Peyer's patch (tissue), 4 donors: ENCODE data around the gene SEMA5A. TPM values are rescaled to one million over a fixed set of nuclear protein-coding genes. Genes with fewer than 3 reads are reported as not detected.

Source experiments
- DNase-seq, 3 donors: peaks; one replicate each; pipeline ENCODE4 v3.0.0-alpha.2; 2017 to 2019
- H3K27ac ChIP-seq, 4 donors: fragments of 200-600 bp; sonication (generic); one replicate each; pipeline ENCODE4 v1.5.1; 2016 to 2019
- H3K27me3 ChIP-seq, 2 donors: fragments of 200-600 bp; sonication (generic); one replicate each; pipeline ENCODE4 v1.5.1; 2019
- H3K36me3 ChIP-seq, 3 donors: fragments of 200-600 bp; sonication (generic); one replicate each; pipeline ENCODE4 v1.5.1; 2016 to 2019
- H3K4me1 ChIP-seq, 4 donors: fragments of 200-600 bp; sonication (generic); one replicate each; pipeline ENCODE4 v1.5.1; 2016 to 2019
- H3K4me3 ChIP-seq, 4 donors: fragments of 200-600 bp; sonication (generic); 1 replicate in 3 of 4; 2 replicates in 1 of 4; pipeline ENCODE4 v1.5.1; 2016 to 2019; ENCODE audit warnings: mild to moderate bottlenecking in 1 of 4
- H3K9me3 ChIP-seq, 4 donors: fragments of 200-600 bp; sonication (generic); one replicate each; pipeline ENCODE4 v1.5.1; 2016 to 2019; ENCODE audit warnings: mild to moderate bottlenecking in 1 of 4
- POLR2A ChIP-seq, 2 donors: fragments of 450-650 bp; IDR thresholded peaks; one replicate each; pipeline ENCODE4 v1.5.1; 2017; ENCODE audit warnings: antibody characterized with exemption in 2 of 2, mild to moderate bottlenecking in 2 of 2, moderate library complexity in 2 of 2
- total RNA-seq, 4 donors: library from RNA; depleted of rRNA; stranded (reverse); fragments of >200 nt; gene quantifications; one replicate each; pipeline ENCODE4 v1.1.0, GENCODE V29; 2016
- TF ChIP-seq, protein P1 (sequence below), 6 experiments: fragments of 450-650 bp in 4 of 6; fragments of 200-600 bp in 2 of 6; sonication (generic) in 1 of 6; IDR thresholded peaks; one replicate each; pipeline ENCODE4 v1.5.1; 2017 to 2019; ENCODE audit warnings: antibody characterized with exemption in 6 of 6, mild to moderate bottlenecking in 3 of 6, moderate library complexity in 1 of 6

Gene SEMA5A
- total RNA-seq, 4 donors from 2014 or later, result 11.6 to 22.5 (median 18.2) TPM

DNA sequence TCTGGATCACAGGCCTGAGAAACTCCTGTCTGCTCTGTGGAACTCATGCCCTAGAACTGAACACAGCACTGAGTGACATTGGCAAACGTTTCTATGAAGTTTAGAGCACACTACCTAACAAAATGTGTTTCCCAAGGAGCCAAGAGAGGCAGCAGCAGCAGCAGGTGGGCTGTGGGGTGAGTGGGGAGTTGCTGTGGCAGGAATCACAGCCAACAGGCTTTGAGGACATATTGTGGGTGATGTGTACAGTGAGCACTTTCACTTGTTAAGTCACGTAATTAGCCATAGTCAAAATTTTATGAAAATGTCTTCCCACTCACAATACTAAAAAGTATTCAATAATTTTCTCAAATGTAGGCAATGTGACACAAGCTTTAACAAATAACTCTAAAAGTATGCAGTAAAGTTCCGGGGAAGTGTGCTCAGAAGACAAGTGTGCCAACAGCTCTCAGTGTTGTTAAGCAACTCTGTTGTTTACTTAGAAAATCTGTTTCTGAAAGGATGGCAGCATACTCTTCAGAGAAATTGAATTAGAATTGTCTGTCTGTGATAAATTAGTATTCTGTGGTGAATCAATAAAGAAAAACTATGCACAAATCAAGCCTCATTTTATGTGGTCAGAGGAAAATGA, 482.1 kb downstream of the SEMA5A start:
- no peak for DNase-seq
- Histone ChIP-seq H3K36me3 (peaks cover 0 to 6% (median 0%) of the 10 kb centered on the region in 3 donors), H3K4me1 (no peaks in the 10 kb centered on the region), H3K27ac (no peak overlapping the region), H3K27me3 (no peaks in the 10 kb centered on the region), H3K4me3 (no peak overlapping the region), H3K9me3 (no peaks in the 10 kb centered on the region)
- TF ChIP-seq, protein P1, sequence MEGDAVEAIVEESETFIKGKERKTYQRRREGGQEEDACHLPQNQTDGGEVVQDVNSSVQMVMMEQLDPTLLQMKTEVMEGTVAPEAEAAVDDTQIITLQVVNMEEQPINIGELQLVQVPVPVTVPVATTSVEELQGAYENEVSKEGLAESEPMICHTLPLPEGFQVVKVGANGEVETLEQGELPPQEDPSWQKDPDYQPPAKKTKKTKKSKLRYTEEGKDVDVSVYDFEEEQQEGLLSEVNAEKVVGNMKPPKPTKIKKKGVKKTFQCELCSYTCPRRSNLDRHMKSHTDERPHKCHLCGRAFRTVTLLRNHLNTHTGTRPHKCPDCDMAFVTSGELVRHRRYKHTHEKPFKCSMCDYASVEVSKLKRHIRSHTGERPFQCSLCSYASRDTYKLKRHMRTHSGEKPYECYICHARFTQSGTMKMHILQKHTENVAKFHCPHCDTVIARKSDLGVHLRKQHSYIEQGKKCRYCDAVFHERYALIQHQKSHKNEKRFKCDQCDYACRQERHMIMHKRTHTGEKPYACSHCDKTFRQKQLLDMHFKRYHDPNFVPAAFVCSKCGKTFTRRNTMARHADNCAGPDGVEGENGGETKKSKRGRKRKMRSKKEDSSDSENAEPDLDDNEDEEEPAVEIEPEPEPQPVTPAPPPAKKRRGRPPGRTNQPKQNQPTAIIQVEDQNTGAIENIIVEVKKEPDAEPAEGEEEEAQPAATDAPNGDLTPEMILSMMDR (IDR thresholded peaks at IDR 0.05), result no peak
- TF ChIP-seq POLR2A (IDR thresholded peaks at IDR 0.05), result no peak

DNA sequence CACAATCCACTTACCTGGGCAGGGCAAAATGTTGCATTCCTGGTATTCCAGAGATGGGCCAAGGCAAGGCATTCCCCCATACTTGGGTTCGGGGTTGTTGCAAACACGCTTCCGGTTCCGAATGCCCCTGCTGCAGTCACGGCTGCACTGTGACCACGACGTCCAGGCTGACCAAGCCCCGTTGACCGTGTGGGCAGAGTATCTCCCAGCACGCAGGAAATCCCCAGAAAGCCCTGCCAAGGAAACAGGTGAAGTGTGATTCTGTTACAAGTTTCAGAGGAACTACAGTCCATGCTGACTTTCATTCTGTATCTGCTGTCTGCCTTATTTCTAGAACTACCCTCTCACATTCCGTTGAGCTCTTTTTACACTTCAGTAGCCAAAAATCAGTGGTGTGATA, 483.0 kb downstream of the SEMA5A start:
- H3K27ac ChIP-seq, result no peak overlapping the region
- no peaks in the 10 kb centered on the region for H3K4me1 ChIP-seq
- no peaks in the 10 kb centered on the region for H3K9me3 ChIP-seq
- H3K36me3 ChIP-seq, result peaks cover 0 to 6% (median 0%) of the 10 kb centered on the region in 3 donors
- H3K4me3 ChIP-seq, result no peak overlapping the region
- H3K27me3 ChIP-seq, result no peaks in the 10 kb centered on the region
- DNase-seq, result no peak
- TF ChIP-seq POLR2A (IDR thresholded peaks at IDR 0.05), result no peak
- TF ChIP-seq, protein P1 (IDR thresholded peaks at IDR 0.05), result no peak

DNA sequence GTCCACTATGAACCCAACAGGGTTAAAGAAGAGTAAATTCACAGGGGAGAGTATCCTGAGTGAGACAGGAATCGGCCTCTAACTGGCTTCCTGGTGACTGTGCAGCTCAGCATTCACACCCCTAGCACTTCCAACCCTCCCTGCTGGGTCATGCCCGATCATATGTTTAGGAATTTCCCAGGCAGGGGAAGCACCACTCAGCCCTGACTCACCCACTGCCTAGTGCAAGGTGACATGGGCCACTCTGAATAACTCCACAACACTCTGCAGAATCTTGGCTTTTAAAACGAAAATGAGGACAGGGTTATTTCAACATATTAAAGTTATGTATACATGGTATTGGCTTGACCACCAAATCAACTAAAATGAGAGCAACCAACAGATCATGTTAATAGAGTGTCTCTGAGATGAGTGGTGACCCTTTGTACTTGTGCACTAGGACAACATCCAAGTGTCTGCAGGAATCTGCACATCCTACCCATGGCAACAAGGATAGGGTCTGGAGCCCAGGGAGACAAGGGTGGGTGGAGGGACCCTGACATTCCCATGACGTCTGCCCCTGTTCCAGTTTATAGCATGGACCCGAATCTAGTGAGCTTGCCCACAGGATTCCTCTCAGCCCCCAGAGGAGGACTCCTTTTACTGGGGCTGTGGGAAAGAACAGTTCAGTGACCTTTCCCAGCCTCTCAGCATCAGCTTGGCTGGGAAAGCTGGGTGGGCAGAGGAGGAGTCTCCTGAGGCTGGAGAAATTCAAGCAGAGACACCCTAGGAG, 485.8 kb downstream of the SEMA5A start:
- H3K9me3 ChIP-seq, result no peaks in the 10 kb centered on the region
- TF ChIP-seq, protein P1 (IDR thresholded peaks at IDR 0.05), result no peak
- no peak for TF ChIP-seq POLR2A (IDR thresholded peaks at IDR 0.05)
- no peak overlapping the region for H3K27ac ChIP-seq
- H3K4me3 ChIP-seq, result no peak overlapping the region
- no peaks in the 10 kb centered on the region for H3K4me1 ChIP-seq
- DNase-seq, result peak in 1 of 3 donors; percentile 57
- H3K27me3 ChIP-seq, result no peaks in the 10 kb centered on the region
- no peaks in the 10 kb centered on the region for H3K36me3 ChIP-seq

DNA sequence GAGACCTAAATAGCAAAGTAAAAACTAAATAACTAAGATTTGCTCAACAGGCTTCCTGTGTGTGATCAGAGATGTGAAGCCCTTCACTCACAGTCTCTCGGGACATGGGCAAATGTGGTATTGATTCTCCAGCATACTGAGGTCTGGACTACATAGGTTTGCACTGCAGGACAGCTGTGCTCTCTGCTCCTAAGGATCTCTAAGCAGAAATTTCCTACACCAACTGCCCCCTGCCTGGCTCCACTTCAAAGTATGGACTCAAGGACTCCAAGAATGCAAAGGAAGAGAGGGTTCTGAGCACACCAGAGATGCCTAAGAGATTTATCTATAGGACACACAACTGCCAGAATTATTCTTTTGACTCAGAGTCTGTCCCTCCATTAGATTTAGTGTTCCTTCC, 487.2 kb downstream of the SEMA5A start:
- Histone ChIP-seq H3K27me3 (no peaks in the 10 kb centered on the region), H3K36me3 (no peaks in the 10 kb centered on the region), H3K9me3 (no peaks in the 10 kb centered on the region), H3K4me3 (no peak overlapping the region), H3K4me1 (no peaks in the 10 kb centered on the region), H3K27ac (no peak overlapping the region)
- TF ChIP-seq, protein P1 (IDR thresholded peaks at IDR 0.05), result no peak
- TF ChIP-seq POLR2A (IDR thresholded peaks at IDR 0.05), result no peak
- no peak for DNase-seq

DNA sequence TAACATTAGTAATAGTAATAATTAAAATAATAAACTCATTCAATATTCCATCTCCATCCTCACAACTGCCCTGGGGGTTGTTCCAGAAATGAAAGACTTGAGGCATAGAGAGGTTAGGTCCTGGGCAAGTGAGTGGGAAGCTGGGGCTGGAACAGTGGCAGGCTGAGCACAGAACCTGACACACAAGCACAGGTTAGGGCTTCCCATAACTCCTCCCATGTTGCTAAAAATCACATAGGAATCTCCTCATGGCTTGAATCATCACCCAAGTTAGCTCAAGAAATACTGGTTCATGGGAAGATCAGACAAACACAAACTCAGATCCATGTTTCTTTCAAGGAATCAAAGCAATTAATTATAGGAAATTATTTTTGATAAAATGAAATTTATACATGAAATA, 487.7 kb downstream of the SEMA5A start:
- Histone ChIP-seq H3K36me3 (no peaks in the 10 kb centered on the region), H3K27ac (no peak overlapping the region), H3K9me3 (no peaks in the 10 kb centered on the region), H3K4me1 (no peaks in the 10 kb centered on the region), H3K4me3 (no peak overlapping the region), H3K27me3 (no peaks in the 10 kb centered on the region)
- no peak for DNase-seq
- TF ChIP-seq POLR2A (IDR thresholded peaks at IDR 0.05), result no peak
- TF ChIP-seq, protein P1 (IDR thresholded peaks at IDR 0.05), result no peak
